K562 (cell line): ENCODE results near the gene TNNT1. TPM values are rescaled to one million over a fixed set of nuclear protein-coding genes. Genes with fewer than 3 reads are reported as not detected.

ENCODE experiments used
- HLTF ChIP-seq: fragments of 450-650 bp; IDR thresholded peaks from 2 replicates; pipeline ENCODE4 v1.6.1; 2016
- polyA plus RNA-seq, 8 experiments: library from polyadenylated mRNA; depleted of rRNA in 4 of 8; stranded (reverse) in 5 of 8; unstranded in 3 of 8; fragments of >200 nt; fragmentation: Nextera tagmentation in 2 of 8; fragmentation: Illumina TruSeq in 1 of 8; extraction: Ambion mirVana in 2 of 8; extraction: Trizol in 1 of 8; gene quantifications; 2 replicates each; pipeline versions ENCODE4 v1.2.1 to v1.2.3, GENCODE V29; 2011 to 2014; ENCODE audit warnings: inconsistent platforms in 1 of 8, missing spikeins in 1 of 8
- total RNA-seq, 7 experiments: library from RNA; depleted of rRNA in 6 of 7; stranded (reverse); fragments of >200 nt in 6 of 7; fragmentation: Illumina TruSeq in 2 of 7; extraction: Trizol in 2 of 7; gene quantifications; 2 replicates each; pipeline versions ENCODE4 v1.2.1 to v1.2.3, GENCODE V29; 2011 to 2021; ENCODE audit warnings: low replicate concordance in 1 of 7
- TF ChIP-seq, protein P1 (sequence below), 2 experiments: fragments of 450-650 bp; formaldehyde crosslinking in 1 of 2; IDR thresholded peaks; 2 replicates each; pipeline versions ENCODE4 v1.4.0 to v1.6.1; 2014 to 2020; ENCODE audit warnings: mild to moderate bottlenecking in 2 of 2, borderline replicate concordance in 1 of 2, low read depth in 1 of 2

Gene TNNT1
- total and polyA plus RNA-seq, 9 of the 15 experiments (the other 6 are each of a cell fraction or from before 2014, with no cell fraction given) = 31.8 to 390 (median 227) TPM

DNA sequence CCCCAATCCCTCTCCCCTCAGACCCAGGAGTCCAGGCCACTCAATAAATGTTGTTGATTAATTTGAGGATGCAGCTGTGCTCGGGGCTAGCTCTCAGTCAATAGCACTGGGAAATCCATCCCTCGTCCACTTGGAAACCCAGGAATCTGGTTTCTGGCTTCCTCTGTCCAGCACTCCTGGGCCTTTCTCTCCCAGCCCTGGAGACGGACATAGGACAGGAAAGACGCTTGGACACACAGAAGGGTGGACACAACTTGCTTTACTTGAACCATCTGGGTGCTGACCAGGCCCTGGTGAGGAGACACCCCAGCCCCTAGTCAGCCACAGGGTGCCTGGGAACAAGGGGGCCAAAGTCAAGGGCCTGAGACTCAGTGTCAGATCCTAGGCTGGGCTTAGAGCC is 9.4 kb upstream of the TNNT1 start (continued):
- TF ChIP-seq, protein P1, sequence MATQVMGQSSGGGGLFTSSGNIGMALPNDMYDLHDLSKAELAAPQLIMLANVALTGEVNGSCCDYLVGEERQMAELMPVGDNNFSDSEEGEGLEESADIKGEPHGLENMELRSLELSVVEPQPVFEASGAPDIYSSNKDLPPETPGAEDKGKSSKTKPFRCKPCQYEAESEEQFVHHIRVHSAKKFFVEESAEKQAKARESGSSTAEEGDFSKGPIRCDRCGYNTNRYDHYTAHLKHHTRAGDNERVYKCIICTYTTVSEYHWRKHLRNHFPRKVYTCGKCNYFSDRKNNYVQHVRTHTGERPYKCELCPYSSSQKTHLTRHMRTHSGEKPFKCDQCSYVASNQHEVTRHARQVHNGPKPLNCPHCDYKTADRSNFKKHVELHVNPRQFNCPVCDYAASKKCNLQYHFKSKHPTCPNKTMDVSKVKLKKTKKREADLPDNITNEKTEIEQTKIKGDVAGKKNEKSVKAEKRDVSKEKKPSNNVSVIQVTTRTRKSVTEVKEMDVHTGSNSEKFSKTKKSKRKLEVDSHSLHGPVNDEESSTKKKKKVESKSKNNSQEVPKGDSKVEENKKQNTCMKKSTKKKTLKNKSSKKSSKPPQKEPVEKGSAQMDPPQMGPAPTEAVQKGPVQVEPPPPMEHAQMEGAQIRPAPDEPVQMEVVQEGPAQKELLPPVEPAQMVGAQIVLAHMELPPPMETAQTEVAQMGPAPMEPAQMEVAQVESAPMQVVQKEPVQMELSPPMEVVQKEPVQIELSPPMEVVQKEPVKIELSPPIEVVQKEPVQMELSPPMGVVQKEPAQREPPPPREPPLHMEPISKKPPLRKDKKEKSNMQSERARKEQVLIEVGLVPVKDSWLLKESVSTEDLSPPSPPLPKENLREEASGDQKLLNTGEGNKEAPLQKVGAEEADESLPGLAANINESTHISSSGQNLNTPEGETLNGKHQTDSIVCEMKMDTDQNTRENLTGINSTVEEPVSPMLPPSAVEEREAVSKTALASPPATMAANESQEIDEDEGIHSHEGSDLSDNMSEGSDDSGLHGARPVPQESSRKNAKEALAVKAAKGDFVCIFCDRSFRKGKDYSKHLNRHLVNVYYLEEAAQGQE (IDR thresholded peaks at IDR 0.05; ENCODE audit: borderline replicate concordance) = peak; percentile 29; the same call in 1 of the 2 replicates
- TF ChIP-seq, protein P1 (CRISPR knock-in tag; IDR thresholded peaks at IDR 0.05; ENCODE audit: low read depth) = no peak
- TF ChIP-seq HLTF = no peak
